PFSK-1 (cell line): ENCODE measurements around the gene PAPPA2.

Experiments
- FOXP2 ChIP-seq: optimal IDR thresholded peaks from 2 replicates; pipeline ENCODE3; 2011; ENCODE audit warnings: borderline replicate concordance, control low read depth, inconsistent platforms; ENCODE audit not compliant: insufficient read depth; ENCODE audit errors: extremely low read length, extremely low read depth
- POLR2AphosphoS5 ChIP-seq: IDR thresholded peaks from 2 replicates; pipeline ENCODE4 v1.6.1; 2012; ENCODE audit warnings: low read depth, mild to moderate bottlenecking, control low read depth, low read length, moderate library complexity
- REST ChIP-seq, 2 experiments: IDR thresholded peaks; 2 replicates each; pipeline versions ENCODE4 v1.6.1 to v1.8.0; 2011 to 2012; ENCODE audit warnings: low read depth in 2 of 2, low read length in 2 of 2, control low read depth in 1 of 2, inconsistent platforms in 1 of 2, mild to moderate bottlenecking in 1 of 2, moderate library complexity in 1 of 2; ENCODE audit not compliant: insufficient read depth in 1 of 2
- SIN3A ChIP-seq: IDR thresholded peaks from 2 replicates; pipeline ENCODE4 v1.6.1; 2012; ENCODE audit warnings: mild to moderate bottlenecking, low read length, moderate library complexity, borderline replicate concordance; ENCODE audit not compliant: insufficient read depth
- TAF1 ChIP-seq: IDR thresholded peaks from 2 replicates; pipeline ENCODE4 v1.6.1; 2012; ENCODE audit warnings: low read length, control low read depth, borderline replicate concordance; ENCODE audit not compliant: insufficient read depth

Gene PAPPA2

DNA sequence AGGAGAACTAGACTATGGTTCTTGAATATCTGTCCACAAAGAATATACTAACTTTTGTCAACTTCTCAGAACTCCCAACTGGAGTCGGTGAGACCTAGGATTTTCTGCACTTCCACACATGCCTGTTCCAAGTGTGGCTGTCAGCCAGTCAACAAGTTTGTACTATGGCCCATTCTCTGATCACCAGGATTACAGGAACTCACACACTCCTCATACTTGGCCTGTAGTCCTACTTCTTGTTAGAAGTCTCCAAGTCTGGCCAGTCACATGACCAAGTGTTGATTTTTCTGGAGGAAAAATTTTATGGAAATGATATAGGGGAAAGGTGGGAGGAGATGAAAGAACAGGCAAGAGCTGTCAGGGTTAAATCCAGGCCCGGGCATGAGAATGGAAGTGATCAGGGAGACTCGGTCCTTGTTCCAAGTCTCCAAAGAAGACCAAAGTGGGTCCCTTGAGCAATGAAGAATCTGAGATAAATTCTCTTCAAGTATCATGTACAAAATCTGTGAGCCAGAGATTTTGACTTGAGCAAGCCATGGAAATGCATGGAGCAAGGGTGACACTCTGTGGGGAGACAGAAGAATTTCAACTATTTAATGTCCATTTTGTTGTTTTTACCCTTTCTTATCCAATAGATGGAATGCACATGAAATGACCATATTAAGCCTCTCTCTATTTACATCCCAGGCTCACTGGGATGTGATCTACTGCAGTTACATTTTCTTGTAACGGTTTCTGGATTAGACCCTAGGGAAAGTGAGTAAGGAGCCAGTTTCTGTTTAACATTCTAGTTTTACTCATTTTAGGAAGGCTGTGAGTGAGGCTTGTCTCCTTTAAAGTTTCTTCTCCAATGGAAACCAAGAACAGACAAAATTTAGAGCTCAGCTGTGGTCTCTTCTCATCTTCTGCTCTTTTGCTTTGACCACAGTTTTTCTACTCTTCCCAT, 380.6 kb downstream of the PAPPA2 start:
- TF ChIP-seq POLR2AphosphoS5 (no peak), FOXP2 (no peak), SIN3A (no peak), TAF1 (no peak), REST (IDR thresholded peaks at IDR 0.05; ENCODE audit: insufficient read depth in 1 of 2, low read depth in 2 of 2, low read length in 2 of 2) (no peak)

DNA sequence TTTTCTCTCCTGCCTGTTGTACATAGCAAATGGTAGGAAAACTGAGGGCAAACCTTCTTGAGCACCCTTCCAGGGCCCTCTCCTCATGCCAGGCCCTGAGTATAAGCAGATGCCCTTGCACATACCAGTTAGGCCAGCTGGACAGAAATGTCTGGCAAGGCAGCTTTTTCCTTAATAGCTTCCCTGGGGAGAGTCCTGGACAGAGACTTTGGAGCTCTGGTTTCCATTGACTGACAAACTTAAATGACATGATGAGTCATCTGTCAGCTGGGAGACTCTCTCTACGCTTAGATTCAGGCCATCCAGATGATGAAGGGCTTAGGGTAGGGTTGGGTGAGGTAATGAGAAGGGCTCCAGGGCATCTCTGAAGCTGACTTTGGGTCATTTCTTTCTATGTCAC, 384.1 kb downstream of the PAPPA2 start:
- peak in 1 of 2 experiments; percentile 41; a peak in 1 of 4 replicates for TF ChIP-seq REST (IDR thresholded peaks at IDR 0.05; ENCODE audit: insufficient read depth in 1 of 2, low read depth in 2 of 2, low read length in 2 of 2)
- no peak for TF ChIP-seq POLR2AphosphoS5

GRCh38 chr1:176849281-176849680, 386.3 kb downstream of the PAPPA2 start:
- TF ChIP-seq POLR2AphosphoS5 (no peak), FOXP2 (no peak), TAF1 (no peak), SIN3A (no peak), REST (IDR thresholded peaks at IDR 0.05; ENCODE audit: insufficient read depth in 1 of 2, low read depth in 2 of 2, low read length in 2 of 2) (no peak)

DNA sequence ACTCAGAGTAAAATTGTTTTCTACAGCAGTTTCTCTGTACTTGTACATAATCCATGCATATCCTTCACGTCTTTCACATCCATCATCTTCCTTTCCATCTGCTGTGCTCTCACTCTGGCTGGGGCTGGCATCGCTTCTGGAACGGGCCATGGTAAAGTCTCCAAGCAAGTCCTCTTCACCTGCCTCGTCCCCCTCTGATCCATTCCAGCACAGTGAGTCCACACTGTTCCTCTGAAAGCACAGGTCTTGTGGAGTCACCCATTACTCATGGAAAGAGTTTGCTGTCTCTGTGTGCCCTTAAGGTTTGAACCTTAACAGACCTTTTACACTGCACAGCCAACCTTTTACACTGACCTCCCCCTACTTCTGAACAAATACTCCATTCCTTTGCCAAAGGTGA, 387.9 kb downstream of the PAPPA2 start:
- no peak for TF ChIP-seq FOXP2
- TF ChIP-seq TAF1: no peak
- no peak for TF ChIP-seq SIN3A
- no peak for TF ChIP-seq POLR2AphosphoS5
- no peak for TF ChIP-seq REST (IDR thresholded peaks at IDR 0.05; ENCODE audit: insufficient read depth in 1 of 2, low read depth in 2 of 2, low read length in 2 of 2)

GRCh38 chr1:176852124-176852523, 389.1 kb downstream of the PAPPA2 start:
- no peak for TF ChIP-seq FOXP2
- no peak for TF ChIP-seq POLR2AphosphoS5
- no peak for TF ChIP-seq SIN3A
- no peak for TF ChIP-seq REST (IDR thresholded peaks at IDR 0.05; ENCODE audit: insufficient read depth in 1 of 2, low read depth in 2 of 2, low read length in 2 of 2)
- no peak for TF ChIP-seq TAF1
